ENCODE measurements around the gene DLG1. TPM values are rescaled to one million over a fixed set of nuclear protein-coding genes. Genes with fewer than 3 reads are reported as not detected.
A peak's percentile ranks its signal among the peaks of the same experiment; 100 is the strongest.

The DLG1 gene
- total RNA-seq: 116 TPM

GRCh38 chr3:197298341-197298944 lies at the start of gene DLG1:
TSS of gene DLG1 (minus strand) at chr3:197298612. CDS start at chr3:197297204, 1,408 bp downstream.
- DNase-seq (ENCODE audit: low spot score) (peak; percentile 91), ATAC-seq (peak; percentile 92)
- intact Hi-C loops (cut with DNase I): no loop called here

GRCh38 chr3:197348014-197348413 lies 49.6 kb upstream of the DLG1 start:
- intact Hi-C loops (cut with DNase I): no loop called here
- DNase-seq (ENCODE audit: low spot score) (no peak), ATAC-seq (no peak)

- ATAC-seq (no peak), DNase-seq (ENCODE audit: low spot score) (peak; percentile 7)
- intact Hi-C loops (cut with DNase I): no loop called here
These were observed 47.0 kb upstream of the DLG1 start for GRCh38 chr3:197345390-197345789.

GRCh38 chr3:197344582-197345318 lies 46.3 kb upstream of the DLG1 start:
- intact Hi-C loops (cut with DNase I): no loop called here
- DNase-seq (ENCODE audit: low spot score) (peak; percentile 28), ATAC-seq (no peak)

GRCh38 chr3:197343656-197344408 lies 45.4 kb upstream of the DLG1 start:
- ATAC-seq: no peak
- peak; percentile 44 for DNase-seq (ENCODE audit: low spot score)
- intact Hi-C loops (cut with DNase I): no loop called here

- intact Hi-C loops (cut with DNase I): no loop called here
- ATAC-seq (no peak), DNase-seq (ENCODE audit: low spot score) (no peak)
These were observed 44.7 kb upstream of the DLG1 start for GRCh38 chr3:197343111-197343510.

- no peak for DNase-seq (ENCODE audit: low spot score)
- intact Hi-C loops (cut with DNase I): no loop called here
- ATAC-seq: no peak
These were observed 42.1 kb upstream of the DLG1 start for GRCh38 chr3:197340521-197340871.

GRCh38 chr3:197339841-197340520 lies 41.6 kb upstream of the DLG1 start:
- intact Hi-C loops (cut with DNase I): no loop called here
- peak; percentile 75 for ATAC-seq
- peak; percentile 66 for DNase-seq (ENCODE audit: low spot score)

GRCh38 chr3:197338586-197338985 lies 40.2 kb upstream of the DLG1 start:
- ATAC-seq (no peak), DNase-seq (ENCODE audit: low spot score) (peak; percentile 9)
- intact Hi-C loops (cut with DNase I): no loop called here

- ATAC-seq: no peak
- intact Hi-C loops (cut with DNase I): no loop called here
- no peak for DNase-seq (ENCODE audit: low spot score)
These were observed 39.2 kb upstream of the DLG1 start for GRCh38 chr3:197337656-197338055.

GRCh38 chr3:197337214-197337613 lies 38.8 kb upstream of the DLG1 start:
- intact Hi-C loops (cut with DNase I): no loop called here
- DNase-seq (ENCODE audit: low spot score) (no peak), ATAC-seq (no peak)

- ATAC-seq: peak; percentile 16
- DNase-seq (ENCODE audit: low spot score): no peak
- intact Hi-C loops (cut with DNase I): no loop called here
These were observed 37.9 kb upstream of the DLG1 start for GRCh38 chr3:197336348-197336747.

- ATAC-seq (peak; percentile 77), DNase-seq (ENCODE audit: low spot score) (peak; percentile 51)
- intact Hi-C loops (cut with DNase I): no loop called here
These were observed 37.2 kb upstream of the DLG1 start for GRCh38 chr3:197335428-197336132.

GRCh38 chr3:197333901-197334639 lies 35.7 kb upstream of the DLG1 start:
- DNase-seq (ENCODE audit: low spot score) (no peak), ATAC-seq (no peak)
- intact Hi-C loops (cut with DNase I): no loop called here

- no peak for DNase-seq (ENCODE audit: low spot score)
- intact Hi-C loops (cut with DNase I): no loop called here
These were observed 32.7 kb upstream of the DLG1 start for GRCh38 chr3:197331131-197331530.

GRCh38 chr3:197329382-197329781 lies 31.0 kb upstream of the DLG1 start:
- no peak for ATAC-seq
- no peak for DNase-seq (ENCODE audit: low spot score)
- intact Hi-C loops (cut with DNase I): no loop called here

More at GRCh38 chr3:197331131-197331530, 32.7 kb upstream of the DLG1 start:
- no peak for ATAC-seq

- intact Hi-C loops (cut with DNase I): no loop called here
- no peak for ATAC-seq
- no peak for DNase-seq (ENCODE audit: low spot score)
These were observed 29.8 kb upstream of the DLG1 start for GRCh38 chr3:197328198-197328597.

GRCh38 chr3:197327701-197328100 lies 29.3 kb upstream of the DLG1 start:
- ATAC-seq (no peak), DNase-seq (ENCODE audit: low spot score) (no peak)
- intact Hi-C loops (cut with DNase I): no loop called here

Measured in sciatic nerve (tissue), 2 donors.